H1 (cell line): ENCODE results near the gene TEX2. TPM values are rescaled to one million over a fixed set of nuclear protein-coding genes. Genes with fewer than 3 reads are reported as not detected.

ENCODE experiments used
- CTCF ChIA-PET: fragments of 300-600 bp; sonication (Branson Sonifier 250); formaldehyde crosslinking; loops from one replicate; lab custom pipeline; 2021; ENCODE audit not compliant: partially characterized antibody; lab: Charles Lee
- POLR2A ChIA-PET: fragments of 300-600 bp; sonication (Branson Sonifier 250); formaldehyde crosslinking; loops from one replicate; lab custom pipeline; 2021; ENCODE audit warnings: inconsistent platforms; ENCODE audit not compliant: partially characterized antibody; lab: Charles Lee
- DNase-seq, 2 experiments: peaks; one replicate each; pipeline versions ENCODE4 v3.0.0 to v3.0.0-alpha.2; 2010 to 2022; ENCODE audit warnings: low spot score in 2 of 2, low read depth in 1 of 2, mixed read lengths in 1 of 2
- FAIRE-seq: peaks from 2 replicates; lab custom pipeline; 2011; peaks lifted over from hg19 to GRCh38; lab: Jason Lieb, UNC
- H2AFZ ChIP-seq: 2 replicates; pipeline ENCODE4 v1.8.1; 2012; ENCODE audit warnings: low read length, inconsistent platforms
- H2AK5ac ChIP-seq: 2 replicates; pipeline ENCODE4 v1.6.1; 2013; ENCODE audit warnings: low read depth, low read length
- H2BK120ac ChIP-seq: replicated peaks from 2 replicates; pipeline ENCODE3; 2013; ENCODE audit warnings: low read depth, low read length, inconsistent platforms
- H2BK12ac ChIP-seq: 2 replicates; pipeline ENCODE4 v1.6.1; 2013; ENCODE audit warnings: low read depth, low read length
- H2BK15ac ChIP-seq: 2 replicates; pipeline ENCODE4 v1.6.1; 2013; ENCODE audit warnings: low read length
- H2BK20ac ChIP-seq: 2 replicates; pipeline ENCODE4 v1.6.1; 2013; ENCODE audit warnings: low read length
- H2BK5ac ChIP-seq: 2 replicates; pipeline ENCODE4 v1.6.1; 2013; ENCODE audit warnings: low read depth, low read length
- H3K14ac ChIP-seq: 2 replicates; pipeline ENCODE4 v1.6.1; 2013; ENCODE audit warnings: inconsistent platforms; ENCODE audit not compliant: insufficient read length
- H3K18ac ChIP-seq: 2 replicates; pipeline ENCODE4 v1.6.1; 2013; ENCODE audit warnings: low read length; ENCODE audit errors: extremely low read depth
- H3K23ac ChIP-seq: 2 replicates; pipeline ENCODE4 v1.6.1; 2013; ENCODE audit warnings: inconsistent platforms; ENCODE audit not compliant: insufficient read length
- H3K23me2 ChIP-seq: 2 replicates; pipeline ENCODE4 v1.6.1; 2013; ENCODE audit warnings: low read depth, low read length
- H3K27ac ChIP-seq: 2 replicates; pipeline ENCODE4 v1.6.1; 2011; ENCODE audit warnings: low read depth, low read length, inconsistent platforms
- H3K27me3 ChIP-seq, 4 experiments: replicated peaks in 1 of 4; 1 replicate in 1 of 4; 2 replicates in 3 of 4; pipeline versions ENCODE4 v1.6.1 to v1.8.1; 2011 to 2013; ENCODE audit warnings: low read length in 3 of 4, mild to moderate bottlenecking in 3 of 4, inconsistent platforms in 2 of 4, mixed read lengths in 2 of 4, moderate library complexity in 1 of 4; ENCODE audit not compliant: control insufficient read depth in 3 of 4, insufficient read depth in 3 of 4; ENCODE audit errors: extremely low read depth in 1 of 4
- H3K36me3 ChIP-seq, 4 experiments: 2 replicates each; pipeline versions ENCODE4 v1.6.1 to v1.8.1; 2011 to 2013; ENCODE audit warnings: mild to moderate bottlenecking in 4 of 4, low read length in 3 of 4, moderate library complexity in 2 of 4, control low read depth in 1 of 4, inconsistent platforms in 1 of 4; ENCODE audit not compliant: insufficient read depth in 4 of 4, control insufficient read depth in 2 of 4
- H3K4ac ChIP-seq: replicated peaks from 2 replicates; pipeline ENCODE3; 2013; ENCODE audit warnings: low read length, low read depth, mixed read lengths, inconsistent platforms; ENCODE audit not compliant: insufficient read length
- H3K4me1 ChIP-seq, 4 experiments: replicated peaks in 1 of 4; 1 replicate in 1 of 4; 2 replicates in 3 of 4; pipeline versions ENCODE4 v1.6.1 to v1.8.1; 2011 to 2013; ENCODE audit warnings: low read length in 3 of 4, inconsistent platforms in 2 of 4, mixed read lengths in 1 of 4; ENCODE audit not compliant: insufficient read depth in 4 of 4, control insufficient read depth in 3 of 4
- H3K4me2 ChIP-seq, 2 experiments: 2 replicates each; pipeline versions ENCODE4 v1.6.1 to v1.8.1; 2011 to 2013; ENCODE audit warnings: low read depth in 2 of 2, low read length in 2 of 2, control low read depth in 1 of 2, inconsistent platforms in 1 of 2, mild to moderate bottlenecking in 1 of 2; ENCODE audit not compliant: insufficient read depth in 1 of 2
- H3K4me3 ChIP-seq, 4 experiments: fragments of 200-600, 300-600 bp in 1 of 4; sonication (generic), shearing (Covaris generic), sonication (Bioruptor Twin) in 1 of 4; 2 replicates each; pipeline versions ENCODE4 v1.5.1 to v1.8.1; 2011 to 2016; ENCODE audit warnings: low read length in 4 of 4, low read depth in 3 of 4, control low read depth in 2 of 4, inconsistent platforms in 2 of 4, mild to moderate bottlenecking in 2 of 4, mixed read lengths in 1 of 4, moderate library complexity in 1 of 4; ENCODE audit not compliant: insufficient read depth in 2 of 4; ENCODE audit errors: extremely low read depth in 1 of 4
- H3K56ac ChIP-seq: replicated peaks from 2 replicates; pipeline ENCODE3; 2013; ENCODE audit warnings: low read depth, mild to moderate bottlenecking, mixed read lengths, low read length, inconsistent platforms; ENCODE audit not compliant: insufficient read length
- H3K79me1 ChIP-seq: 2 replicates; pipeline ENCODE4 v1.6.1; 2013; ENCODE audit warnings: low read depth, low read length, control low read depth
- H3K79me2 ChIP-seq, 2 experiments: 2 replicates each; pipeline versions ENCODE4 v1.6.1 to v1.8.1; 2012 to 2013; ENCODE audit warnings: low read length in 2 of 2, mild to moderate bottlenecking in 2 of 2, inconsistent platforms in 1 of 2; ENCODE audit not compliant: insufficient read depth in 2 of 2, control insufficient read depth in 1 of 2
- H3K9ac ChIP-seq, 4 experiments: replicated peaks in 1 of 4; 1 replicate in 1 of 4; 2 replicates in 3 of 4; pipeline versions ENCODE4 v1.6.1 to v1.8.1; 2011 to 2013; ENCODE audit warnings: low read depth in 3 of 4, low read length in 3 of 4, control low read depth in 2 of 4, mild to moderate bottlenecking in 2 of 4, moderate library complexity in 2 of 4, inconsistent platforms in 1 of 4; ENCODE audit errors: extremely low read depth in 1 of 4
- H3K9me3 ChIP-seq, 2 experiments: 2 replicates each; pipeline versions ENCODE4 v1.6.1 to v1.8.1; 2012 to 2013; ENCODE audit warnings: mild to moderate bottlenecking in 2 of 2, moderate library complexity in 2 of 2, control low read depth in 1 of 2, inconsistent platforms in 1 of 2, low read depth in 1 of 2, low read length in 1 of 2, mixed read lengths in 1 of 2; ENCODE audit not compliant: insufficient read depth in 2 of 2
- H4K20me1 ChIP-seq, 2 experiments: replicated peaks in 1 of 2; 2 replicates each; pipeline versions ENCODE3 to v1.8.1; 2011 to 2013; ENCODE audit warnings: inconsistent platforms in 2 of 2, low read length in 2 of 2, mild to moderate bottlenecking in 1 of 2; ENCODE audit not compliant: insufficient read depth in 2 of 2, control insufficient read depth in 1 of 2
- H4K5ac ChIP-seq: 2 replicates; pipeline ENCODE4 v1.6.1; 2013; ENCODE audit warnings: low read length, low read depth, mixed read lengths, inconsistent platforms; ENCODE audit not compliant: insufficient read length
- H4K8ac ChIP-seq: 2 replicates; pipeline ENCODE4 v1.8.0; 2013; ENCODE audit warnings: mild to moderate bottlenecking, moderate library complexity, low read length, inconsistent platforms; ENCODE audit not compliant: insufficient read depth; ENCODE audit errors: extremely low read depth
- H4K91ac ChIP-seq: replicated peaks from 2 replicates; pipeline ENCODE3; 2013; ENCODE audit warnings: low read length, mixed read lengths, inconsistent platforms; ENCODE audit not compliant: insufficient read length
- CEBPB ChIP-seq: IDR thresholded peaks from 2 replicates; pipeline ENCODE4 v1.6.1; 2012; ENCODE audit warnings: low read depth, low read length
- NANOG ChIP-seq: IDR thresholded peaks from 2 replicates; pipeline ENCODE4 v1.6.1; 2011; ENCODE audit warnings: low read length, low read depth, mild to moderate bottlenecking, inconsistent platforms; ENCODE audit not compliant: insufficient read depth, poor library complexity, severe bottlenecking
- POLR2A ChIP-seq, 2 experiments: IDR thresholded peaks; 1 replicate in 1 of 2; 2 replicates in 1 of 2; pipeline ENCODE4 v1.6.1; 2011; ENCODE audit warnings: low read depth in 2 of 2, low read length in 2 of 2, mild to moderate bottlenecking in 2 of 2; ENCODE audit errors: control extremely low read depth in 1 of 2
- RAD21 ChIP-seq, 2 experiments: IDR thresholded peaks in 1 of 2; conservative IDR thresholded peaks in 1 of 2; 2 replicates each; pipeline ENCODE4 v1.6.1; 2011; ENCODE audit warnings: low read depth in 2 of 2, low read length in 2 of 2, improper control_type of control experiment in 1 of 2, inconsistent platforms in 1 of 2, mild to moderate bottlenecking in 1 of 2, moderate library complexity in 1 of 2
- RFX5 ChIP-seq: IDR thresholded peaks from 2 replicates; pipeline ENCODE4 v1.6.1; 2011; ENCODE audit warnings: low read depth, low read length, improper control_type of control experiment, borderline replicate concordance
- RNF2 ChIP-seq: fragments of 200-900, 300-1000 bp; sonication (generic); IDR thresholded peaks from 2 replicates; pipeline ENCODE4 v1.7.1; 2016; ENCODE audit warnings: borderline replicate concordance, low read depth, mild to moderate bottlenecking, antibody characterized with exemption, low read length; ENCODE audit not compliant: poor library complexity, severe bottlenecking; ENCODE audit errors: missing control alignments
- SIX5 ChIP-seq: IDR thresholded peaks from 2 replicates; pipeline ENCODE4 v1.6.1; 2011; ENCODE audit warnings: mild to moderate bottlenecking, low read depth, low read length
- SRF ChIP-seq: IDR thresholded peaks from 2 replicates; pipeline ENCODE4 v1.6.1; 2011; ENCODE audit warnings: mild to moderate bottlenecking, low read depth, low read length, moderate library complexity
- WGBS, 2 experiments: shearing (Covaris generic) in 1 of 2; methylation state at CpG; one replicate each; pipeline versions ENCODE4 v1.1.6 to v1.1.7; 2013 to 2015; ENCODE audit warnings: low lambda C conversion rate in 2 of 2, mixed read lengths in 2 of 2, inconsistent platforms in 1 of 2, low coverage in 1 of 2, missing lambda C conversion rate in 1 of 2; ENCODE audit not compliant: insufficient replicate concordance in 2 of 2, insufficient coverage in 1 of 2, insufficient read length in 1 of 2; ENCODE audit errors: extremely low coverage in 1 of 2, missing lambda C conversion rate in 1 of 2; 5-methylcytosine and 5-hydroxymethylcytosine counted together
- polyA plus RNA-seq, 7 experiments: library from polyadenylated mRNA; depleted of rRNA in 3 of 7; stranded (reverse) in 5 of 7; unstranded in 2 of 7; fragments of >200 nt in 5 of 7; fragments of 200-250 nt in 2 of 7; gene quantifications; 1 replicate in 5 of 7; 2 replicates in 1 of 7; 4 replicates in 1 of 7; pipeline versions ENCODE4 v1.2.1 to v1.2.3, GENCODE V29; 2011 to 2013; ENCODE audit warnings: missing spikeins in 2 of 7, mixed read lengths in 2 of 7
- total RNA-seq: library from RNA; stranded (reverse); fragmentation: NEBNext Ultra II Directional; extraction: Animal tissue kit (Norgen Biotek cat#: 25700); gene quantifications from 2 replicates; pipeline ENCODE4 v1.2.1, GENCODE V29; 2021

The TEX2 gene
- total and polyA plus RNA-seq, 2 of the 8 experiments (the other 6 are each of a cell fraction or from before 2014, with no cell fraction given) = 6.1 to 15.6 TPM

DNA sequence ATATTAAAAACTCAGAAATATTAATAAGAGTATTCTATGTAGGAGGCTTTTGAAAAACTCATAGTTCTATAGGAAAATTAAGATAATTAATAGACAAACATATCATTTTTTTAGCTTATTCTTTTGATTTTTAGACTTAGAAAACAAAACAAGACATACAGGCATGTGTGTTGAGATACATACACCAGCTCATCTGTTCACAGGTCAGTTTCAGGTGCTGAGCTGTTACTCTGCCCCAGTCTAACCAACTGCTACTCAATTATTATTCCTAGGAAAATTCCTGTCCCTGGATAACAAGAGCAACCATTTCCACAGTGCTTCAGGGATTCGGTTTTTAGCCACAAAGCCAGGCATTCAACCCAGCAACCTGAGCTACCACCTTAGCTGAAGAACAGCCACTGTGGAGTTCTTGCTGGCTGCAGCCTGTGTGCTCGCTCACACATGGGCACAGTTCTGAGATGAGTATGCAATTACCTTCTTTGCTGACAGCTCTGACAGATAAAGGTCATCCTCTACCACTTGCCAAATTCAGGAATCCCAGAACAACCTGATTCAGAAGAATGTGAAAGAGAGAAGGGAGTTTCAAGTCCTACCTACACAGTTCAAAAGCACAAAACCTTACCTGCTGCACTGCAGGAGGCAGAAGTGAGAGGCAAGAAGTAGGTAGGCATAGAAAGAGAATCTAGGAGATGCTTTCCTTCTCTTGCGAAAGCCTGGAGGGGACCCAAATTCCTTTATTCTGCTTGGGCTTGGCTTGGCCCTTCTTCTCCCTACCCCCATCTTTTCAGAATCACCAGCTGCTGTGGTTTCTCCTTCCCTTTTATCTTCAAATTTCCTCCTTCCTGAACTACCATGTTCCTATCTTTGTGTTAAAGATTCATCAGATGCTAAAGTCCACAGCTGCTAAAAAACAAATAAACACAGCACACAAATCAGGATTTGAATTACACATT, 62.7 kb downstream of the TEX2 start:
- H4K8ac ChIP-seq = no peak overlapping the region
- H3K23ac ChIP-seq = no peak overlapping the region
- FAIRE-seq = no peak
- no peaks in the 10 kb centered on the region for H3K23me2 ChIP-seq
- no peak overlapping the region for H3K9ac ChIP-seq
- H3K4me1 ChIP-seq = peaks cover 1 to 13% (median 7%) of the 10 kb centered on the region in 4 experiments; a peak in 5 of 7 replicates
- H4K20me1 ChIP-seq = no peaks in the 10 kb centered on the region
- H3K79me1 ChIP-seq = no peaks in the 10 kb centered on the region; the same call in none of the 2 replicates
- H3K14ac ChIP-seq = no peak overlapping the region
- TF ChIP-seq SRF (no peak), RNF2 (no peak), RFX5 (no peak), RAD21 (IDR thresholded peaks at IDR 0.05 in 1 of 2, conservative IDR thresholded peaks at IDR 0.05 in 1 of 2; ENCODE audit: low read depth in 2 of 2, low read length in 2 of 2) (no peak), SIX5 (no peak), CEBPB (peak; percentile 54; the same call in 1 of the 2 replicates), NANOG (no peak), POLR2A (IDR thresholded peaks at IDR 0.05; ENCODE audit: control extremely low read depth in 1 of 2, low read depth in 2 of 2, low read length in 2 of 2) (no peak)
- TF ChIP-seq, all 59 proteins: peak for 1
- Histone ChIP-seq H3K4me3 (no peak overlapping the region), H3K9me3 (no peaks in the 10 kb centered on the region), H2BK120ac (no peak overlapping the region), H3K79me2 (peaks cover 0 to 3% of the 10 kb centered on the region in 2 experiments; a peak in 1 of 4 replicates), H3K18ac (no peak overlapping the region), H2BK12ac (no peak overlapping the region), H2BK20ac (no peak overlapping the region), H3K27ac (no peak overlapping the region), H3K4ac (no peak overlapping the region), H3K56ac (no peak overlapping the region), H3K4me2 (peak overlapping the region in 1 of 2 experiments; percentile 7; a peak in 1 of 4 replicates), H2AK5ac (no peak overlapping the region), H2AFZ (no peak overlapping the region), H4K91ac (no peak overlapping the region), H2BK15ac (no peak overlapping the region), H2BK5ac (no peak overlapping the region), H3K27me3 (no peaks in the 10 kb centered on the region), H3K36me3 (no peaks in the 10 kb centered on the region), H4K5ac (no peak overlapping the region)
- WGBS, 2 experiments = 74% methylated on average over 3 of the region's 3 CpGs; no CpG with 5 or more reads in 1 of the 2 experiments
- CTCF ChIA-PET = interaction anchor here (1.1 to 1.6 kb wide), 4 partner anchors 31 to 82 kb away, joined by 3 to 4 read pairs (median 3); no protein-coding TSS in a partner anchor
- DNase-seq = no peak
- POLR2A ChIA-PET = interaction anchor here (0.9 to 3.8 kb wide), 3 partner anchors 51 to 305 kb away, joined by 3 to 20 read pairs (median 5); no protein-coding TSS in a partner anchor
